GM12872 (cell line): ENCODE measurements around the gene BAHCC1.

Experiments
- CTCF ChIP-seq: IDR thresholded peaks from 3 replicates; pipeline ENCODE4 v1.5.1; 2011; ENCODE audit warnings: low read depth, mild to moderate bottlenecking, low read length, moderate library complexity; ENCODE audit not compliant: insufficient read depth

BAHCC1 gene

DNA sequence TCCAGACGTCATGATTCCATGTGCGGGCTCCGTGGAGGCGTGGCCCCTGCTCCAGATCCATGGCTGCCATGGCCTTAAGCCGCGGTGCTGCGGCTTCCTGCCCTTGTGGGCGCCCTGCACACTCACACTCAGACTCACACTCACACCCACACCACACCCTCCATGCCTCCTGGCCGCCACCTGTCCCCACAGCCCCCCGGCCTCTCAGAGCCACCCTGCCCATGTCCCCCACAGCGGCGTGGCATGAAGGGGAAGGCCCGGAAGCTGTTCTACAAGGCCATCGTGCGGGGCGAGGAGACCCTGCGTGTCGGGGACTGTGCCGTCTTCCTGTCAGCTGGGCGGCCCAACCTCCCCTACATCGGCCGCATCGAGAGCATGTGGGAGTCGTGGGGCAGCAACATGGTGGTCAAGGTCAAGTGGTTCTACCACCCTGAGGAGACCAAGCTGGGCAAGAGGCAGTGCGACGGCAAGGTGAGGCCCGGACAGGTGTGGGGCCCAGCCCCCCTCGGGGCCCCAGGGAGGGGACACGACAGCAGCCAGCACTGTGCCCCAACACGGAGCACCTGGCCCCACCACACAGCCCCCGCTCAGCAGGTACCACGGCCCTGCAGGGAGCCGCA, 67.4 kb downstream of the BAHCC1 start:
- no peak for TF ChIP-seq CTCF

DNA sequence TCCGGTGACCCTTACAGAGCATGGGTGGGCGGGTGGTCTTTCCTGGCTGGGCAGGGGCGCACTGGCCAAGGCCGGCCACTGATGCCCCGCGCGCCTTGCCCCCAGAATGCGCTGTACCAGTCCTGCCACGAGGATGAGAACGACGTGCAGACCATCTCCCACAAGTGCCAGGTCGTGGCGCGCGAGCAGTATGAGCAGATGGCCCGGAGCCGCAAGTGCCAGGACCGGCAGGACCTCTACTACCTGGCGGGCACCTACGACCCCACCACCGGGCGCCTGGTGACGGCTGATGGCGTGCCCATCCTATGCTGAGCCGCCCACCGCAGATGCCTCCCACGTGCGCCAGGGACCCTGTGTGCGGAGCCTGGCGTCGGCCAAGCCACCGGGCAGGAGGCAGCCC, 68.2 kb downstream of the BAHCC1 start:
- no peak for TF ChIP-seq CTCF

- no peak for TF ChIP-seq CTCF
Observed at GRCh38 chr17:81464586-81464985, 69.3 kb downstream of the BAHCC1 start.

GRCh38 chr17:81465910-81466309, 70.7 kb downstream of the BAHCC1 start:
- no peak for TF ChIP-seq CTCF

GRCh38 chr17:81466564-81467472, 71.6 kb downstream of the BAHCC1 start:
- TF ChIP-seq CTCF: no peak

DNA sequence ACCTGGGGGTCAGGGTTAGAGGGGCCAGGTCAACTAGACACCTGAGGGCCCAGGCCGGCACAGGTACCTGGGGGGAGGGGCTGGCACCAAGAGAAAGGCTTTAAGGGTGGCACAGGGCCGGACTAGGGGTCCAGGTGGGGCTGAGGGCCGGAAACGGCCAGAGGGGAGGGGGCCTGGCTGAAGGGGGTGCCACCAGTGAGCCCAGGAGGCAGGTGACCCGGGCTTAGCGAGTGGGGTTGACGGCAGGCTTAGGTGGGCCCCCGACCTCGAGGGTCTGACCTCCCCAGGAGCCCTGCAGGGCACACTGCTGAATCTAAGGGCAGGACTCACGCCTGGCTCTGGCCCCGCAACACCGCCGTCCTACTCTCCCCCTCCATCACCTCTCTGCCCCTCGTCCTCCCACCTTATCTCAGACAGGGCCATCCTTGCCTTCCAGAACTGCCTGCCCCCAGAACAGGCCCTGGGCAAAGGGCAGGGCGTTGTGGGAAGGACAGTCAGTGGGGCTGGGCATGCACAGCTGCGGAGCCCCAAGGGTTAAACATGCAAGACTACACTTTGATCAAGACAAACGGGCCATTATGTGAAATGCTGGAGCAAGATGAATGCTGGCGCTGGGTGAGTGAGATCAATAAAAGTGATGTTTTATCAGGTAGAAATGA, 73.0 kb downstream of the BAHCC1 start:
- no peak for TF ChIP-seq CTCF

- TF ChIP-seq CTCF: no peak
Observed at GRCh38 chr17:81468770-81469121, 73.5 kb downstream of the BAHCC1 start.
